SK-N-DZ (cell line): ENCODE results near the gene DNMT3A.

Experiments
- DNase-seq: peaks from one replicate; pipeline ENCODE4 v3.0.0-alpha.2; 2015; ENCODE audit warnings: low spot score

The DNMT3A gene

GRCh38 chr2:25326326-25327013, 15.3 kb downstream of the DNMT3A start:
- no peak for DNase-seq

DNA sequence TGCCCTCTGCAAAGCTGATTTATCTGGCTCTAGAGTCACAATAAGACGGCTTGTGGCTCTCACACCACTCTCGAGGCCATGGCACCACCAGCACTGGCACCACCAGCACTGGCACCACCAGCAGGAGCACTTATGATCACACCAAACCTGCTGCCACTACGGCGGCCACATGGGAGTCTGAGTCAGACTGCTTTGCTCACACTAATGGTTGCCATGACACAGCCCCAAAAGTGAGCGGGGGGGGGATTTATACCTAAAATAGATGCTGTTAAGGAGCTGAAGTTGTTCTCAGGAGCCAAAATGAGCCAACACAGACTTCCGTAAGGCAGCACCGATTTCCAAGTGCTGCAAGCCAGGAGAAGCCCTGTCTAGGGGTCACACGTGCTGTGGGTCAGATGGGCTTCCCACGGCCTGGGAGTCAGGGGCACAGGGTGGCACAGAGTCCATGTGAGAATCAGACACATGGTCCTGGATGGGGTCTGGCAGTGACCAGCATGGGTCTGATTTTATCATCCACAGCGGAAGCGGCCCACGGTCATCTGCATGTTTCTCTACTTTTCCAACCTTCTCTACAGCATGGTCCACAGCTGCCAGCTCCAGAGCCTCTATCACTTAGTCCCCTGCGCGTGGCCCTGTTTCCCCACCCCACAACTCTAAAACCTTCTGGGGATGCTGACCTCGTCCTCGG, 16.7 kb downstream of the DNMT3A start:
- DNase-seq = no peak

DNA sequence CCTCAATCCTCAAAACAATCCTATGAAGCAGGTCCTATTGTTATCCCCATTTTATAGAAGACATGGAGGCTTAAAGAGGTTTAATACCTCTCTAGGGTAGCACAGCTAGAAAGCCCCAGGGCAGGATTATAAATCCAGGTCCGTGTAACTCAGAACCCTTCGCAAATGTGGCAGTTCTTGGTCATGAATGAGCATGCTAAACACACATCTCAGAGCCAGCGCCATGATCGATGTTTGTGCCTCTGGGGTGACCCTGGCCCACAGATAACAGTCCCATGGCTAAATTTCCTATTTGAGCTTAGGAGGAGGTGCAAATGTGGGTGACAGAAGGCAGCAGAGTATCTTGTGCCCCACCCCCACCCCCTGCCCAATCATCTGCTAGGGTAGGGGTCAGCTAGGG, 17.5 kb downstream of the DNMT3A start:
- no peak for DNase-seq

DNA sequence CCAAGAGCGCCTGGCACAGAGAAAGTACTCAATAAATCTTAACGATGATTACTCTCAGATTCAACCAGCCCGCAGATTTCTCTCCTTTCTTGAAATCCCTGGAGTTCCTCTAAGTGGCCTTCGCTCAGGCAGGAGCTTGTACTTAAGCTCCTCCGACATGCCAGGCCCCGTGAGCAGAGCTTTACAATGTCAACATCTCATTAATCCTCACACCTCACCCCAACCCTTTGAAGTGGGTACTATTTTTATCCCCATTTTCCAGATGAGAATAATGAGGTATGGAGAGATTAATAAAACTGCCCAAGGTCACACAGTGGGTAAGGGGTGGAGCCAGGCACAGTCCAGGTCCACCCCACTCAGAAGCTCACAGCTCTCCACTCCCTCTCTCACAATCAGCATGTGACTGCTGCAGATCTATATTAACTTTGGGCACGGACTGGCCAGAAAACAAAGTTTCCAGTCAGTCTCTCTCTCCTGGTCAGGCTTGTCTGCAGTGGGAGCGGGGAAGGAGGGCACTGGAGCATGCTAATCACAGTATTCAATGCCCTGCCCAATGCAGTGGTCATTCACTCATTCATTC, 18.0 kb downstream of the DNMT3A start:
- no peak for DNase-seq

- peak; percentile 67 for DNase-seq
Measured at GRCh38 chr2:25323042-25323514, 18.6 kb downstream of the DNMT3A start.

- DNase-seq = no peak
Measured at GRCh38 chr2:25322312-25322711, 19.4 kb downstream of the DNMT3A start.

DNA sequence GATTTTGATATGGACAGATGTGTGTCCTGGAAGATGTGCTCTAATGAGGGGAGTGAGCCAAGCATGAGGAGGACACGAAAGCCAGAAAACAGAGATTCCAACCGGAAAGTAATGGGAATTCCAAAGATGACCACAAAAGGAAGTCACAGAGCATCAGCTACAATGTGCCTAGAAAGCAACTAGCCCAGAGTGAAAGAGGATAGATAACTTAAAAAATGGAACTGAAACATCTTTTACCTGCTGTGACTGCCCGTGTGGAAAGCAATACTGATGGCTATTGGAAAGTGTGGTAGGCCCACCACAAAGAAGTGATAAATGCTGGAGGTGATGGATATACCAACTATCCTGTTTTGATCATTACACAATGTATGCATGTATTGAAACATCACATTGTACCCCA, 21.6 kb downstream of the DNMT3A start:
- DNase-seq = no peak

DNA sequence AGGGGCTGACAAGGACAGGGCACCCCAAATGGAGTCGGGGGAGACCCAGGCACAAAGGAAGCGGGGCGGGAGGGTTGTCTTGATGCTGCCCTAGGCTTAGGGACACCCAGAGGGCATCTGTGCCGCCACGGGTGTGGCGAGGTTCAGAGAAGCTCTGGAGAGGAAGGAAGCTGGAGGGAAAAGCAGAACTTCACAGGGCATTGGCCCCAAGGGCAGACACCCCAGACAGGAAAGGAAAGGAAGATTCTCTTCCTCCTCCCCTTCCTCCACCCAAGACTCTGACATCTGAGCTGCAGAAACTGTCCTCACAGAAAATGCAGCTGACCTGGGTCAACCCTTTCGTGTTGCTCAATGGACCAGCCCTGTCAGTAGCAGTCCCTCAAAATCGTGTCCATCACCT, 25.6 kb downstream of the DNMT3A start:
- DNase-seq = no peak

GRCh38 chr2:25315316-25315680, 26.4 kb downstream of the DNMT3A start:
- peak; percentile 15 for DNase-seq

DNA sequence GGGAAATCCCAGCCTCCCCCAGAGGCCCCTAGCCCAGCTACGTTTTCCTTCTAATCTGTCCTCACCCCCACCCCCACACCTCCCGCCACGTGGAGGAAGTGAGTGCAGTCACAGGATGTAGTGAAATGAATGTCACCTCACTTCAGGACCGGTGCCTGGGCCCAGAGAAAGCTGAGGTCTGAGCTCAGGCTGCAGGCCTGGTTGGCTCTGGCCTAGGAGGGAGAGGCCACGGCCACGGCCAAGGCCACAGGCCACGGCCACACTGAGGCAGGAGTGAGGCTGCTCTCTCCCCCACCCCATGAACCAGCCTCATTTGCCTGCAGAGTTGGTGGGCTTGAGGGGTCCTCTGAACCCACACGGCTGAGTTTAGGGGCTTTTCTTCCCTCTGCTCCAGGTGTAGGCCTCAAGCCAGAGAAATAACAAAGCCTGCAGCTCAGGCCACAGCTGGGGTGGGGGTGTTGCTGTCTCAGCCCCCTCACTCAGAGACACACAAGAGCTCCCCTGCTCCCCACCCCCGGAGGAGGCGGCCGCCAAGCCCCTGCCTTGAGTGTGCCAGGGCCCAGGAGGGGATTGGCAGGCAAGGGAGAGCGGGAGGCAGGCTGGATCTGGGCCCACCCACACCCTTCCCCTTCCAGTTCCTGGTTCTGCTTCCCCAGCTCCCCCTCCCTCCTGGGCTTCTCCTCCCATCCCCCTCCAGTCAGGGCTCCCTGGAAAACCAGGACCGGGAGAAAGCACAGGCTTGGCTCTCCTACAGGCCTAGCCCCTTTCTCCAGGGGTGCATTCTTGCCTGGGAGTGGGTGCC, 27.0 kb downstream of the DNMT3A start:
- peak; percentile 74 for DNase-seq

DNA sequence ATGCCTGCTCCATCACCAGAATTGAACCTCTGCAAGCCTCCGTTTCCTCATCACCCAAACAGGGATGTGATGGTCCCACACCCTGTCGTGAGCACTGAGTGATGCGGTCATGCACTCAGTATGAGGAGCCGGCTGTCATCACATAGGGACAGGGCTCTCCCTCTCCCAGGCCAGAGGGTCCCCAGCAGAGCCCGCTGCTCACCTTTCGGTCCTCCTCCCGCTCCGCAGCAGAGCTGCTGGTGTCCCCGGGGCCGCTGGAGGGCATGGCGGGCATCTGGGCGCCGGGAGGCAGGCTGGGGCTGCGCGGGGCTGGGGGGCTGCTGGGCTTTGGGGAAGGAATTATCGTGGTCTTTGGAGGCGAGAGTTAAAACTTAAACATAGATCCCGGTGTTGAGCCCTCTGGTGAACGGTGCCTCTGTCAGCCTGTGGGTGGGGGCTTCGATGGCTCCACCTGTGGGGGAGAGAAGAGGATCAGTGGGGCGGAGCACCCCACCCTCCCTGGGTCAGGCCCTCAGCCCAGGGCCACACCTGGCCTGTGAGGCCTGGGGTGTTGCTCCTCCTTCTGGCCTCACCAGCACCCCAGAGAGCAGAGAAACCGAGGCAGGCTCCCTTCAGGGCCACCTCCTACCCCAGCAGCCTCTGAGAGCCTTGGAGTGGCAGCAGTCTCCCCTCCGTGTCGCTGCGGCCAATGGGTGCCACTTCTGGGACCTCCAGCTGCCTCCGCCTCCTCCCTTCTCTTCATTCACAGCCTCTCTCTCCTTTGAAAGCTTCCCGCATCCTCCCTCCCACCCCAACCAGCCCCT, 27.8 kb downstream of the DNMT3A start:
- no peak for DNase-seq

DNA sequence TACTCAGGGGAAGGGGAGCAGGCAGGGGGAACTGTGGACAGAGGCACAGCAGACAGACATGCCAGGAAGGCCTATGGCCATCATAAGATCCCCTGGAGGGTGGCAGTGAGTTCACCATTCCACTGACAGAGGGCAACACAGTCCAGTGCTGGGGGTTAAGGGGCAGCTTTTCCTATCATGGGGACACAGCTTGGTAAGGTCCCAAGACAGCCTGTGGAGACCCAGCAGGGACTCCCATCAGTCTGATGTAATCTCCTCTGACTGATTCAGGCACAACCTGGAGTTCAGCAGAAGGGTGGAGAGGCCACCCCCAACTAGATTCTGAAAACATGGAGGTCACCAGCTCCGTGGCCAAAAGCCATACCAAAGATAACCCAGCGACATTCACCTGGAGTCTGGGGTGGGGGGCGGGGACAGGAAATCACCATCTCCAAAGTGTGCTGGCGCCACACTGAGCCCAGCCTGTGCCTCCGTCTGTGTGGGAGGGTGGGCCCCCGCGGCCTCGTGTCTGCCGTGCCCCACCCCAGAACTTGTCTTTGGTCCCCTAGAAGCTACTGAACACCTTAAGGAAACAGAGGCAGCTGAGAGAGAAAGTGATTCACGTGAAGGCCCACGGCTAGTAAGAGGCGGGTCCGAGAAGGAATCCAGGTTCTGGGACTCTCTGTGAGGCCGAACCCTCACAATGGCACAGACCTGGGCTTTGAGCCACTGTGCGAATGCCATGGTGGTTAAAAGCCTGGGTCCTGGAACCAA, 28.6 kb downstream of the DNMT3A start:
- DNase-seq = no peak

DNA sequence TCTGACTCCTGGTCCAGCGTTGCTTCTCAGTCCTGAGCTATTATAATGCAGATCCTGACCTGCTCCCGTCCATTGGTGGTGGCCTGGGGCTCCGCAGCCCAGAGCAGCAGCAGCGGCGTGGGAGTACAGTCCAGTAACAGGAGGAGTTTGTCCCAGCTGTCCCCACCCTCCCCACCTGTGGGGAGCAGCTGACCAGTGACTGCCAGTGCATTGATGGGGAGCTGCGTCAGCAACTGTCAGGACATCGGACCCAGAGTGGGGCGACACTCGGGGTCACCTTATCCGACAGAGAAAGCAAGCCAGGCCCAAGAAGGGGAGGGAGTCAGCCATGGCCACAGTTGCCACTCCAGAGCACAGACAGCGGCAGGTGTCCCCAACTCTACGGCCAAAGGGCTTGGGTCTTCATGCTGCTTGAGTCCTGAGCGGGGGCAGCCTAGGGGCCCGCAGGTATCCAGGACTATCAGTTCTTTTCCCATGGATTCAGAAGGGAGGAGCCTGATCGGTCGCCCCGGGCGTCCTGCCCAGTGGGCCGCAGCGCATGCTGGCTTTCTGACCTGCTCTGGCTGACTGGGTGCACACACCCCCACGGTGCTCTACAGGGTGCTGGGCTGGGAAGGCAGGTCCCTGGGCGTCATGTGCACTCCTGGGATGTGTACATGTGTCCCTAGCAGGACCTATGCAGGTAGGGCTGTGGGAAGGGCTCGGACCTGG, 29.7 kb downstream of the DNMT3A start:
- no peak for DNase-seq

DNA sequence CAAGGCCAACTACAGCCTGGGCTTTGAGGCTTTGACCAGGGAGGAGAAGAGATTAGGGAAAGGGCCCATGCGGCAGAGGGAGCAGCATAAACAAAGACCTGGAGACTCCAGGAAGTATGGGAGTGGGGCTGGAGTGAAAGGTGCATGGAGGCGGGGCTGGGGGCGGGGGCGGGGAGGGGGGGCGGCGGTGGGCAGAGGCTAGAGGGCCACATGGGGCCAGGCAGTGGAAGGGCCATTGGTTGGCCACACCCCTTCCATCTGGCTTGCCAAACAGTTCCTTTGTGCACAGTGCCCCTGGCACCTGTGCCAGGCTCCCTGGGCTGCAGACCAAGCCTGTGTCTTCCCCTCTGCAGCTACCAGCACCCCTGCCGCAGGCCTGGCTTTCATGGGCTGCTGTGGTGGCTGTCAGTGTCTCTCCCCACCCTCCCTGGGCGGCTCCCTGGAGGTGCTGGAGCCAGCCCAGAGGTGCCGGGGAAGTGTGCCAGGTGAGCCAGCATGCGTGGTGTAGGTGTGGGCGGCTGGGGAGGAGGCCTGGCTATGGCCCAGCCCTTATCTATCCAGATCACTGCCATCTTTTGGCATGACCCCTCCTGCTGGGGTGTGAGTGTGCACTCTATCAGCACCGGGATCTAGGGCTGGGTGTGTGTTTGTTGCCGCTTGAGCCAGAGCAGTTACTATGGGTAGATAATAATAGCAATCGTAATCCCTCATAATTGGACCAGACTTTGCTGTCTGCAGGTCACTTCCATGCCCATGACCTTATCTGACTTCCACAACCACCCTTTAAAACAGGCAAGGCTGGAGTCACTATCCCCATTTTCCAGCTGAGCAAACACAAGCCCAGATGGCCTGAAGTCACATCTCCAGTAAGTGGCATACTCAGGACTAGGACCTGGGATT, 30.5 kb downstream of the DNMT3A start:
- DNase-seq = peak; percentile 13

GRCh38 chr2:25310709-25310964, 31.1 kb downstream of the DNMT3A start:
- no peak for DNase-seq

DNA sequence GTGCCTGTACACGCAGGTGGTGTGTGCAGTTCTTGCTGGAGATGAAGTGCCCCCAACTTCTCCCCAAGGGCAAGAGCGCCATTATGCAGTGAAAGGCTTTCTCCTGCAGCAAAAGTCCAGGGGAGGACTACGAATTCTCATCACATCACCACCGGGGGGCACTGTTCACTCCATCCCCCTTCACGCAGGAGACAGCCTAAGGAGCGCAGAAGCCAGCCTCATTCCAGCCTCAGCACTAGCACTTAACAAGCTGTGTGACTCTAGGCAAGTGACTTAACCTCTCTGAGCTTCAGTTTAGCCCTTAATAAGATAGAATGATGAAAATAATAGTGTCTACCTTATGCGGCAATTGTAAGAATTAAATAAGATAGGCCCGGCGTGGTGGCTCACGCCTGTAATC, 32.3 kb downstream of the DNMT3A start:
- DNase-seq = peak; percentile 52

DNA sequence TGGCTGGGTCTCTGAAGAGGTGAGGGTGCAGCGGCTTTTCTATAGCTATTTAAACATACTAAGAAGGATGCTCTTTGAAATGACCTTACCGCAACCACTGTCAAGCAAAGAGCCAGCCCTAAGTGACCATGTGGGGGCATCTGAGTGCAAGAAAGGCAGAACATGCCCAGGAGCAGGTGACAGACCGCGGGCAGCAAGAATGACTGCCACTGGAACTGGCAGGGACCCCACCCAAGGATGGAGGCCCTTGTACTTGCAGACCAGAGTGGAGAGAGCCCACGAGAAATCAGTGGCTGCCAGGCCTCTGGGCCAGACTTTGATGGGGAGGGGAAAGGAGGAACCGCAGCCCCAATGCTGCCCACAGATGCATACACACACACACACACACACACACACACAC, 33.1 kb downstream of the DNMT3A start:
- no peak for DNase-seq

DNA sequence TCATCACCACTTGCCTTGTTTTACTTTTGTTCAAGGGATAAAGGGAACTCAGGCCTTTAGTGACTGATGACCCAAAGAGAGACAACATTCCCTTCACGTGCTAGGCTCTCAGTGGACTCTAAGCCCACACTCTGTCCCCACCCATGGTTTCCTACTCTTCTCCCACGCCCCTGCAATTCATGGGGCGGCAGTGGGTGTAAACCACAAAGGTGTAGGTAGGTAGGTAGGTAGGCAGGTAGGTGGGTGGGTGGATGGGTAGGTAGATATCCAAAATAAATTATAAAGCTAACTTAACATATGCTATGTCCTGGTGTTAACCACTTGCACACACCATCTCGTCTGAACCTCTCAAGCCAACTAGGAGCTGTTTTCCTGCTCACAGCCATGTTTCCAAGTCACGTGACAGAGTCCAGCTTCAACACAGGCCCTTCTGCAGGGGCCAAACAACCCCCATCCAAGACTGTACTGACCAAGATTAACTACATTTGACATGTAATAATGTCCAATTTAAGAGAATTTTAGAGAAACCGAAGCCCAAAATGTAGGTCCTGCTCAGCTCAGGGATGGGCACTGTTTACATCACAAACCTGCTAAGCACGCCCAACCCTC, 33.7 kb downstream of the DNMT3A start:
- DNase-seq = no peak
